Measurements from ENCODE around the gene SLC12A1. TPM values are rescaled to one million over a fixed set of nuclear protein-coding genes. Genes with fewer than 3 reads are reported as not detected.

Gene SLC12A1
- total RNA-seq, 2 donors from 2014 or later: not detected

- H3K27me3 Mint-ChIP-seq (ENCODE audit: insufficient read depth): peaks cover 81% of the 10 kb centered on the region
- peaks cover 9% of the 10 kb centered on the region for H3K4me1 Mint-ChIP-seq
- TF ChIP-seq CTCF (conservative IDR thresholded peaks at IDR 0.05): no peak
- no peaks in the 10 kb centered on the region for H3K36me3 ChIP-seq (ENCODE audit: control insufficient read depth, insufficient read depth, low read length)
- H3K9me3 Mint-ChIP-seq: no peaks in the 10 kb centered on the region
- WGBS, 2 experiments (ENCODE audit: insufficient coverage in 1 of 2, insufficient read length in 1 of 2): 87 to 100% methylated on average over 2 to 3 of the region's 3 CpGs
- no peaks in the 10 kb centered on the region for H3K9me3 ChIP-seq (ENCODE audit: control insufficient read depth, low read length)
- H3K9ac ChIP-seq (ENCODE audit: extremely low read depth, low read length, poor library complexity, severe bottlenecking): no peak overlapping the region
- no peak overlapping the region for H3K4me3 ChIP-seq (ENCODE audit: low read length)
- H3K27me3 ChIP-seq (ENCODE audit: control insufficient read depth, insufficient read depth, low read length, poor library complexity, severe bottlenecking): peaks cover 65% of the 10 kb centered on the region
- no peaks in the 10 kb centered on the region for H3K36me3 Mint-ChIP-seq (ENCODE audit: low read depth)
- no peaks in the 10 kb centered on the region for H3K4me1 ChIP-seq (ENCODE audit: control insufficient read depth, insufficient read depth, low read length)
- no peak for DNase-seq
- no peak overlapping the region for H3K27ac ChIP-seq (ENCODE audit: low read depth, low read length)
- no peak overlapping the region for H3K4me3 Mint-ChIP-seq
- no peak overlapping the region for H3K27ac Mint-ChIP-seq
These were observed 19.7 kb downstream of the SLC12A1 start for GRCh38 chr15:48225771-48226170.

- WGBS, 2 experiments (ENCODE audit: insufficient coverage in 1 of 2, insufficient read length in 1 of 2): 88 to 89% methylated on average over 5 of the region's 5 CpGs
- Mint-ChIP-seq H3K4me3 (no peak overlapping the region), H3K9me3 (no peaks in the 10 kb centered on the region), H3K27me3 (ENCODE audit: insufficient read depth) (peaks cover 53% of the 10 kb centered on the region), H3K27ac (no peak overlapping the region), H3K4me1 (no peaks in the 10 kb centered on the region), H3K36me3 (ENCODE audit: low read depth) (no peaks in the 10 kb centered on the region)
- Histone ChIP-seq H3K36me3 (ENCODE audit: control insufficient read depth, insufficient read depth, low read length) (no peaks in the 10 kb centered on the region), H3K4me1 (ENCODE audit: control insufficient read depth, insufficient read depth, low read length) (no peaks in the 10 kb centered on the region), H3K27ac (ENCODE audit: low read depth, low read length) (no peak overlapping the region), H3K9me3 (ENCODE audit: control insufficient read depth, low read length) (no peaks in the 10 kb centered on the region), H3K27me3 (ENCODE audit: control insufficient read depth, insufficient read depth, low read length, poor library complexity, severe bottlenecking) (peaks cover 25% of the 10 kb centered on the region), H3K4me3 (ENCODE audit: low read length) (no peak overlapping the region), H3K9ac (ENCODE audit: extremely low read depth, low read length, poor library complexity, severe bottlenecking) (no peak overlapping the region)
- no peak for TF ChIP-seq CTCF (conservative IDR thresholded peaks at IDR 0.05)
- no peak for DNase-seq
These were observed 24.4 kb downstream of the SLC12A1 start for GRCh38 chr15:48230498-48230897.

GRCh38 chr15:48233246-48233645 is 27.1 kb downstream of the SLC12A1 start:
- Mint-ChIP-seq H3K27ac (no peak overlapping the region), H3K36me3 (ENCODE audit: low read depth) (no peaks in the 10 kb centered on the region)

More at GRCh38 chr15:48233246-48233645, 27.1 kb downstream of the SLC12A1 start:
- DNase-seq: no peak
- TF ChIP-seq CTCF (conservative IDR thresholded peaks at IDR 0.05): no peak
- Histone ChIP-seq H3K36me3 (ENCODE audit: control insufficient read depth, insufficient read depth, low read length) (no peaks in the 10 kb centered on the region), H3K4me1 (ENCODE audit: control insufficient read depth, insufficient read depth, low read length) (no peaks in the 10 kb centered on the region), H3K9me3 (ENCODE audit: control insufficient read depth, low read length) (no peaks in the 10 kb centered on the region), H3K27ac (ENCODE audit: low read depth, low read length) (no peak overlapping the region), H3K27me3 (ENCODE audit: control insufficient read depth, insufficient read depth, low read length, poor library complexity, severe bottlenecking) (no peaks in the 10 kb centered on the region), H3K4me3 (ENCODE audit: low read length) (no peak overlapping the region), H3K9ac (ENCODE audit: extremely low read depth, low read length, poor library complexity, severe bottlenecking) (no peak overlapping the region)
- Mint-ChIP-seq H3K4me1 (no peaks in the 10 kb centered on the region), H3K9me3 (no peaks in the 10 kb centered on the region), H3K27me3 (ENCODE audit: insufficient read depth) (peaks cover 28% of the 10 kb centered on the region), H3K4me3 (no peak overlapping the region)

Data from endodermal cell (in vitro differentiated cells).